Mucosa of stomach (tissue), 1 donor: ENCODE results near the gene LRPAP1.
"Not testable (repeated sequence)": the region's sequence is repeated elsewhere in the genome, so short reads cannot be mapped to it uniquely, and the experiment has no call there.

Source experiments
- H3K27me3 ChIP-seq: one replicate; pipeline ENCODE4 v1.7.0; 2013; ENCODE audit warnings: mild to moderate bottlenecking, low read length; ENCODE audit not compliant: control insufficient read depth, insufficient read depth
- H3K36me3 ChIP-seq: one replicate; pipeline ENCODE4 v1.7.0; 2013; ENCODE audit warnings: low read length; ENCODE audit not compliant: control insufficient read depth, insufficient read depth
- H3K4me1 ChIP-seq: one replicate; pipeline ENCODE4 v1.7.0; 2013; ENCODE audit warnings: mild to moderate bottlenecking, low read length; ENCODE audit not compliant: control insufficient read depth, insufficient read depth
- H3K4me3 ChIP-seq: one replicate; pipeline ENCODE4 v1.7.0; 2013; ENCODE audit warnings: low read length
- H3K9ac ChIP-seq: one replicate; pipeline ENCODE4 v1.7.0; 2013; ENCODE audit warnings: mild to moderate bottlenecking, low read length, moderate library complexity
- H3K9me3 ChIP-seq: one replicate; pipeline ENCODE4 v1.7.0; 2013; ENCODE audit warnings: mild to moderate bottlenecking, low read length, moderate library complexity; ENCODE audit not compliant: control insufficient read depth
- donor health status: Pancreatic carcinoma.

LRPAP1 gene

GRCh38 chr4:3543415-3543814 lies 11.2 kb upstream of the LRPAP1 start:
- H3K4me3 ChIP-seq, H3K4me1 ChIP-seq, H3K27me3 ChIP-seq, H3K9me3 ChIP-seq, H3K36me3 ChIP-seq, H3K9ac ChIP-seq: not testable (repeated sequence)

- H3K9ac ChIP-seq, H3K27me3 ChIP-seq, H3K36me3 ChIP-seq: not testable (repeated sequence)
Observed at GRCh38 chr4:3538906-3539305, 6.7 kb upstream of the LRPAP1 start.

GRCh38 chr4:3535812-3536211 lies 3.6 kb upstream of the LRPAP1 start:
- not testable (repeated sequence) for H3K4me3 ChIP-seq, H3K36me3 ChIP-seq, H3K9me3 ChIP-seq, H3K27me3 ChIP-seq, H3K9ac ChIP-seq
- H3K4me1 ChIP-seq = peaks cover 10% of the 10 kb centered on the region

More at GRCh38 chr4:3538906-3539305, 6.7 kb upstream of the LRPAP1 start:
- H3K4me3 ChIP-seq, H3K9me3 ChIP-seq, H3K4me1 ChIP-seq: not testable (repeated sequence)

GRCh38 chr4:3533423-3533820 lies 1.2 kb upstream of the LRPAP1 start:
- Histone ChIP-seq H3K27me3 (no peaks in the 10 kb centered on the region), H3K4me1 (peaks cover 23% of the 10 kb centered on the region), H3K9me3 (no peaks in the 10 kb centered on the region), H3K9ac (no peak overlapping the region), H3K36me3 (peaks cover 6% of the 10 kb centered on the region), H3K4me3 (no peak overlapping the region)

- Histone ChIP-seq H3K9me3 (no peaks in the 10 kb centered on the region), H3K4me1 (peaks cover 23% of the 10 kb centered on the region), H3K36me3 (peaks cover 6% of the 10 kb centered on the region), H3K9ac (no peak overlapping the region), H3K27me3 (no peaks in the 10 kb centered on the region), H3K4me3 (peak overlapping the region; percentile 60)
Observed at GRCh38 chr4:3532751-3533422, 665 bp upstream of the LRPAP1 start.

GRCh38 chr4:3531318-3531878 lies 824 bp downstream of the LRPAP1 start:
- Histone ChIP-seq H3K9ac (peak overlapping the region; percentile 85), H3K4me1 (peaks cover 23% of the 10 kb centered on the region), H3K9me3 (no peaks in the 10 kb centered on the region), H3K27me3 (no peaks in the 10 kb centered on the region), H3K36me3 (peaks cover 6% of the 10 kb centered on the region), H3K4me3 (peak overlapping the region; percentile 69)

- H3K9ac ChIP-seq = peak overlapping the region; percentile 85
- peaks cover 6% of the 10 kb centered on the region for H3K36me3 ChIP-seq
- no peaks in the 10 kb centered on the region for H3K27me3 ChIP-seq
- H3K4me1 ChIP-seq = peaks cover 23% of the 10 kb centered on the region
- H3K9me3 ChIP-seq = no peaks in the 10 kb centered on the region
- H3K4me3 ChIP-seq = peak overlapping the region; percentile 69
Observed at GRCh38 chr4:3530663-3531254, 1.5 kb downstream of the LRPAP1 start.

- Histone ChIP-seq H3K27me3 (no peaks in the 10 kb centered on the region), H3K4me1 (peaks cover 23% of the 10 kb centered on the region), H3K9ac (no peak overlapping the region), H3K4me3 (no peak overlapping the region), H3K36me3 (peaks cover 6% of the 10 kb centered on the region), H3K9me3 (no peaks in the 10 kb centered on the region)
Observed at GRCh38 chr4:3530051-3530450, 2.2 kb downstream of the LRPAP1 start.

GRCh38 chr4:3529363-3529762 lies 2.9 kb downstream of the LRPAP1 start:
- no peak overlapping the region for H3K4me3 ChIP-seq
- H3K9me3 ChIP-seq = no peaks in the 10 kb centered on the region
- peaks cover 6% of the 10 kb centered on the region for H3K36me3 ChIP-seq

GRCh38 chr4:3527914-3528876 lies 4.0 kb downstream of the LRPAP1 start:
- Histone ChIP-seq H3K4me1 (peaks cover 23% of the 10 kb centered on the region), H3K9ac (no peak overlapping the region), H3K9me3 (no peaks in the 10 kb centered on the region), H3K36me3 (peaks cover 6% of the 10 kb centered on the region), H3K4me3 (no peak overlapping the region), H3K27me3 (no peaks in the 10 kb centered on the region)

More at GRCh38 chr4:3529363-3529762, 2.9 kb downstream of the LRPAP1 start:
- Histone ChIP-seq H3K4me1 (peaks cover 23% of the 10 kb centered on the region), H3K9ac (no peak overlapping the region), H3K27me3 (no peaks in the 10 kb centered on the region)

GRCh38 chr4:3527101-3527913 lies 4.9 kb downstream of the LRPAP1 start:
- H3K4me3 ChIP-seq = no peak overlapping the region
- no peaks in the 10 kb centered on the region for H3K9me3 ChIP-seq
- peaks cover 19% of the 10 kb centered on the region for H3K4me1 ChIP-seq
- H3K27me3 ChIP-seq = no peaks in the 10 kb centered on the region
- no peak overlapping the region for H3K9ac ChIP-seq
- peaks cover 6% of the 10 kb centered on the region for H3K36me3 ChIP-seq
